ENCODE data around the gene NLRP9. TPM values are rescaled to one million over a fixed set of nuclear protein-coding genes. Genes with fewer than 3 reads are reported as not detected.

Gene NLRP9
- total and polyA plus RNA-seq, 2 of the 4 experiments (the other 2 are of a cell fraction) = not detected

DNA sequence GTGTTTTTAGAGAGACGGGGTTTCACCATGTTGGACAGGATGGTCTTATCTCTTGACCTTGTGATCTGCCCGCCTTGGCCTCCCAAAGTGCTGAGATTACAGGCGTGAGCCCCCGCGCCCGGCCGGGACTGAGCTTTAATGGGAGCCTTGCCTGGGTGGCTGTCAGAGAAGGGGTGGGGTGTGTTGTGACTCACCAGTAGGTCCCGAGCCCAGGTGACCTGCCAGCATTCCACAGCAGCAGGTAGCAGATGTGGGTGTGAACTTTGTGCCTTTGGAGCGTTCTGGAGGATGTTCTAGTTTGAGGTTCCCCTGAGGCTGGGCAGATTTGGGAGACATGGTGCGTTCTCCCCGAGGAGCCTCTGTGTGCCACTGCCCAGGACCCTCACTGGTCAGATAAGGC, 70.2 kb downstream of the NLRP9 start:
- TF ChIP-seq RFX5 (IDR thresholded peaks at IDR 0.05; ENCODE audit: low read depth, low read length) (no peak), RCOR1 (IDR thresholded peaks at IDR 0.05; ENCODE audit: insufficient replicate concordance, low read length) (no peak), POLR2A (IDR thresholded peaks at IDR 0.05; ENCODE audit: low read depth, low read length) (no peak)
- intact Hi-C loops (cut with micrococcal nuclease) (no loop called here), dilution Hi-C loops (cut with HindIII; ENCODE audit: low sequenced_read_pairs, unreplicated experiment) (no loop called here), in situ Hi-C loops (cut with MboI; ENCODE audit: low sequenced_read_pairs) (loop anchor here (25.0 kb wide), 2 partner anchors 1206 to 1531 kb away; partner anchors contain the start of genes CDC42EP5, CNOT3 and LENG9)
- Histone ChIP-seq H2AK9ac (replicated peaks; ENCODE audit: low read depth, low read length, poor library complexity) (peak overlapping the region; percentile 24), H4K91ac (ENCODE audit: insufficient read depth, low read depth, low read length) (no peak overlapping the region), H4K8ac (ENCODE audit: low read depth in 2 of 2, low read length in 2 of 2) (no peak overlapping the region), H4K5ac (ENCODE audit: low read depth, low read length) (no peak overlapping the region), H3K79me1 (ENCODE audit: low read depth in 1 of 2, low read length in 2 of 2) (peaks cover 25 to 64% of the 10 kb centered on the region in 2 experiments), H3K23ac (ENCODE audit: low read depth, low read length) (no peak overlapping the region), H3K4ac (ENCODE audit: low read depth, low read length) (no peak overlapping the region), H3K9me3 (ENCODE audit: control insufficient read depth, insufficient read depth, low read length) (no peaks in the 10 kb centered on the region), H2BK20ac (ENCODE audit: low read depth, low read length) (no peak overlapping the region), H2BK15ac (ENCODE audit: low read depth, low read length) (no peak overlapping the region), H3K4me3 (ENCODE audit: insufficient read depth, low read depth, low read length) (no peak overlapping the region), H3K9ac (ENCODE audit: low read depth, low read length) (no peak overlapping the region), H3K27me3 (ENCODE audit: control insufficient read depth, insufficient read depth, low read length) (no peaks in the 10 kb centered on the region), H3K36me3 (ENCODE audit: control insufficient read depth, insufficient read depth, low read length) (peaks cover 70% of the 10 kb centered on the region), H2AK5ac (ENCODE audit: low read depth, low read length) (no peak overlapping the region), H3K56ac (ENCODE audit: extremely low read depth, insufficient read depth, low read length) (no peak overlapping the region), H3K27ac (ENCODE audit: insufficient read depth, low read length) (no peak overlapping the region), H2BK5ac (ENCODE audit: low read depth, low read length, poor library complexity, severe bottlenecking) (no peak overlapping the region), H3K14ac (replicated peaks; ENCODE audit: low read depth, low read length) (no peak overlapping the region), H3K18ac (ENCODE audit: low read depth, low read length) (no peak overlapping the region), H2BK120ac (ENCODE audit: low read depth, low read length) (no peak overlapping the region), H2AFZ (replicated peaks; ENCODE audit: low read length, poor library complexity) (no peak overlapping the region), H3K4me2 (ENCODE audit: low read depth, low read length) (no peak overlapping the region), H4K20me1 (ENCODE audit: insufficient read depth, low read length) (peaks cover 88% of the 10 kb centered on the region), H3K9me1 (ENCODE audit: insufficient read depth, low read length) (no peaks in the 10 kb centered on the region), H3K4me1 (ENCODE audit: control insufficient read depth, insufficient read depth, low read length) (no peaks in the 10 kb centered on the region)
- ChIA-PET CTCF (no interaction called here), POLR2A (ENCODE audit: unreplicated experiment) (no interaction called here)
- ATAC-seq (ENCODE audit: low read depth) (no peak), DNase-seq (no peak)
- BruUV-seq (replicated peaks) = no TSS peak
- 87% methylated on average over 7 of the region's 11 CpGs; no CpG with 5 or more reads in 1 of the 2 experiments for WGBS, 2 experiments (ENCODE audit: extremely low coverage in 2 of 2, insufficient read length in 1 of 2)

All from IMR-90 (cell line).